Stimulated activated CD8-positive, alpha-beta memory T cell treated with anti-CD3 and anti-CD28 coated beads, Interleukin-15, amount 100 ng/mL, for 48 hours (primary cell): ENCODE results near the gene FASN.
"Not testable (repeated sequence)": the region's sequence is repeated elsewhere in the genome, so short reads cannot be mapped to it uniquely, and the experiment has no call there.

Experiments
- DNase-seq, 2 donors: peaks; one replicate each; pipeline ENCODE4 v3.0.0-alpha.2; 2020; ENCODE audit warnings: low read depth in 2 of 2

Gene FASN

DNA sequence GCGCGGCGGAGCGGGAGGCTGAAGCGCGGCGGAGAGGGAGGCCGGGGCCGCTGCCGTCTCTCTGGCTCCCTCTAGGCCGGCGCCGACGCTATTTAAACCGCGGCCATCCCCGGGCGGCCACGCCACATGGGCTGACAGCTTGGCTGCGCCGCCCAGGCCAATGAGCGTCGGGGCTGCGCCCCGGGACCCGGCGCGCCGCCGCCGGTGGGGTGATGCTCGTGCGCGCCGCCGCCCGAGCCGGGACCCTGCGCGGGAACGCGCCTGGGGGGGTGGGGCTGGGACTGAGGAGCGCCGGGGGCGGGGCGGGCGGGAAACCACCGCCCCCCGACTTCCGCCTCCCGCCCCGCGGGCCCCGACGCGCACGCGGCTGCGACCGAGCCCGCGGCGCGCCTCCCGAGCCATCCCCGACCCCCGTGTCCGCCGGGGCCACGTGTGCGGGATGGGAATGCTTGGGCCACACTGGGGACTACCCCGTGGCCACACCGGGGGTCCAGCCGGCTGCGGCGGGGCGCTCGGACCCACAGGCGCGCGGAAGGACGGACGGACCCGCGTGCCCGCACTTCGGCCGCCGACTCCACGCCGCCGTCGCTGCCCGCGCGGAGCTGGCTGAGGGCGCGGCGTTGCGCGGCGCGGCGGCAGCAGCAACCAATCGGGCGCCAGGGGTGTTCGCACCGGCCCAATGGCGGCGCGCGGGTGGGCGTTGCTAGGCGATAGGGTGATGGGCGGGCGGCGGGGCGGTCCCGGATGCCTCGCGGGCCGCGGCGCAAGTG lies at the start of gene FASN:
FASN (minus strand) TSS at position 68 of the 770 bp plus-strand sequence. CDS start 1,791 bp downstream, outside the sequence.
- DNase-seq: peak; percentile 92 to 94

DNA sequence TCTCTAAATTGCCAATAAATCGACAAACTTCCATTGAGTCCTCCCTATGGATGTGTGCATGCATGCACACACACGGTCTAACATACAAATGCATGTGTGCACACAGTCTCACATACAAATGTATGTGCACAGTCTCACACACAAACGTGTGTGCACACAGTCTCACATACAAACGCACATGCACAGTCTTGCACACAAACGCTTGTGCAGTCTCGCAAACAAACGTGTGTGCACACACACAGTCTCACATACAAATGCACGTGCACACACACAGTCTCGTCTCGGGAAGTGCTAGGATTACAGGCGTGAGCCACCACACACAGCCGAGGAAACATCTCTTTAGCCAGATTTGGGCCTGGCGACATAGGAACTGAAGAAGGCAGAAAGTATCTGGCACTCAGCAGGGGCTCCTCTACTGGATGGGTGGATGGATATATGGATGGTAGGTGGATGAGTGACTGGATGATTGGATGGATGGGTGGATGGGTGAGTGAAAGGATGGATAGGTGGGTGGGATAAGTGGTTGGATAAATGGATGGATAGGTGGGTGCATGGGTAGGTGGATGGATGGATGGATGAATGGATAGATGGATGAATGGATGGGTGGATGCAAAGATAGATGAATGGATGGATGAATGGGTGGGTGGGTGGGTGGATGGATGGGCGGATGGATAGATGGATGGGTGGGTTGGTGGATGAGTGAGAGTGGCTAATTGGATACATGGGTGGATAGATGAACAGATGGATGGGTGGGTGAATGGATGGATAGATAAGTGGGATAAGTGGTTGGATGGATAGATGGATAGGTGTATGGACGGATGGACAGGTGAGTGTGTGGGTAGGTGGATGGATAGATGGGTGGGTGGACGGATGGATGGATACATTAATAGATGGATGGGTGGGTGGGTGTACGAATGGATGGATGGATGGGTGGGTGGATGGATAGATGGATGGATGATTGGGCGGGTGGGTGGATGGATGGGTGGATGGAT lies 48.9 kb upstream of the FASN start:
- DNase-seq: no peak

DNA sequence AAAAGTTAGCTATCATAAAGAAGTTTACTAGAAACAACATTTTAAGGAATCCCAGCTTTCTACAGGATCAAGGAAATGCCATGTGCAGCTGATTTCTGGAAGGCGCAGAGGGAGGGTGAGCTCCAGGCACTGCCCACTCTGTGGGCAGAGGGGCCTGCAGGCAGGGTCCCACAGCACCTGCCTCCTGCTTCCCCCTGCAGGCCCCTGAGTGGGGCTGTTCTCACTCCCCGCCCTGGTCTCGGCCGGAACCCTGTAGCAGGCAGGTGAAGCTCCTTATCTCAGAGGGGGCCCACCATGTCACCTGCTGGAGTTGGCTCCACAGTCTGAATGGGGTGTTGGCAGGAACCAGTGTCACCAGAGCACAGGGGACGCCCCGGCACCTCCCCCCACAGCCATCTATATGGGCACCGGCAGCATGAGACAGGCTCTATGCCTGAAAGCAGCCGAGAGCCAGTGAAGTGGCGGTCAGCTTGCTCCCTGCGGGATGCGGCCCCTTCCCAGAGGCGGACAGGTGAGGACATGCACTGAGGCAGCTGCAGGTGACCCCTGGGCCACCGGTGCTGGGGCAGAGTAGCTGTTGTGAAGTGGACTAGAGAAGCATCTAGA lies 47.6 kb upstream of the FASN start:
- no peak for DNase-seq

- DNase-seq: no peak
These were observed 45.3 kb upstream of the FASN start for GRCh38 chr17:82143333-82143732.

- not testable (repeated sequence) for DNase-seq
These were observed 41.9 kb upstream of the FASN start for GRCh38 chr17:82139961-82140360.

DNA sequence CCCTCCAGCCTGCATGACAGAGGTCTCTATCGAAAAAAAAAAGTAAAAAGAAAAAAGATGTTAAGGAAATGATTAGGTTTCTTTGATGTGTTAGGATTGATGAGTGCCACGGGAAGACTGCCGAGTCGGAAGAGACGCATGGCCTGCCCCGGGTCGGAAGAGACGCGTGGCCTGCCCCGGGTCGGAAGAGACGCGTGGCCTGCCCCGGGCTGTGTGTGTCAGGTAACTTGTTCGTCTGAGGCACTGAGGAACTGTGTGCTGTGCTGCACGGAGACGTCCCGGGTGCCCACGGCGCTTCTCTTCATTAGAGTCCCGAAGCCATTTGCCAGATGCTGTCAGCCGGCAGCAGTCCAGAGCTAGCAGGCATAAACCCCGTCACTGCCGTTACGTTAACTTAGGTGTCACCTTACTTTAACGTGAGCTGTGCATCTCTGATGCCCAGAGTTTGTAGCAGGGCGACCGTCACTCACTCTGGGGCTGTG lies 40.5 kb upstream of the FASN start:
- DNase-seq: no peak

GRCh38 chr17:82134101-82134500 lies 36.1 kb upstream of the FASN start:
- DNase-seq: no peak

DNA sequence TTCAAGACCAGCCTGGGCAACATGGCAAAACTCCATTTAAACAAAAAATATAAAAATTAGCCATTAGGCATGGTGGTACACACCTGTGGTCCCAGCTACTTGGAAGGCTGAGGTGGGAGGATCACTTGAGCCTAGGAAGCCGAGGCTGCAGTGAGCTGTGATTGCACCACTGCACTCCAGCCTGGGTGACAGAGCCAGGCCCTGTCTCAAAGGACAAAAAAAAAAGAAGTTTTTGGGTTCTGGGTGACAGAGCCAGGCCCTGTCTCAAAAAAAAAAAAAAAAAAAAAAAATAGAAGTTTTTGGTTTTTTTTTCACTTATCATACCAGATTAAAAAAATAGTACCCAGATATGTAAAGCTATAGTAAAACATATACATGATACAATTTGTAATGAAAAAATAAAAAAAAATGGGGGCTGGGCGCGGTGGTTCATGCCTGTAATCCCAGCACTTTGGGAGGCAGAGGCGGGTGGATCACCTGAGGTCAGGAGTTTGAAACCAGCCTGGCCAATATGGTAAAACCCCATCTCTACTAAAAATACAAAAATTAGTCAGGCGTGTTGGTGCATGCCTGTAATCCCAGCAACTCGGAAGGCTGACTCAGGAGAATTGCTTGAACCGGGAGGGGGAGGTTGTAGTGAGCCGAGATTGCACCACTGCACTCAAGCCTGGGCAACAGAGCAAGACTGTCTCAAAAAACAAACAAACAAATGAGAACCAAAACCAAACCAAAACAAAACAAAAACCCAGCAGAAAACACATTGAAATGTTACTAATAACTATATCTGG lies 35.3 kb upstream of the FASN start:
- DNase-seq: not testable (repeated sequence)

DNA sequence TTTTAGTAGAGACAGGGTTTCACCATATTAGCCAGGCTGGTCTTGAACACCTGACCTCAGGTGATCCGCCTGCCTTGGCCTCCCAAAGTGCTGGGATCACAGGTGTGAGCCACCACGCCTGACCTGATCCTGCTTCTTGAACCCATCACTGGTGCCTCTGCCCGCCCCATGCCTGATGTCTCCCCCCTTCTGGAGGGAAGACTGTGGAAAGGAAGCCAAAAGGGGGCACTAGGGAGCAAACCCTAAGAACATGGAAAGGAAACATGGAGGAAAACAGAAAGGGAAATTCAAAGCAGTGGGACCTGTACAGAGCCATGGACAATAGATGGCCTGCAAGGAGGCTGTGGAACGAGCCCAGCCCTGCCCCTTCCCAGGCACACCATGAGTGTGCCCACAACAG lies 31.1 kb upstream of the FASN start:
- no peak for DNase-seq

DNA sequence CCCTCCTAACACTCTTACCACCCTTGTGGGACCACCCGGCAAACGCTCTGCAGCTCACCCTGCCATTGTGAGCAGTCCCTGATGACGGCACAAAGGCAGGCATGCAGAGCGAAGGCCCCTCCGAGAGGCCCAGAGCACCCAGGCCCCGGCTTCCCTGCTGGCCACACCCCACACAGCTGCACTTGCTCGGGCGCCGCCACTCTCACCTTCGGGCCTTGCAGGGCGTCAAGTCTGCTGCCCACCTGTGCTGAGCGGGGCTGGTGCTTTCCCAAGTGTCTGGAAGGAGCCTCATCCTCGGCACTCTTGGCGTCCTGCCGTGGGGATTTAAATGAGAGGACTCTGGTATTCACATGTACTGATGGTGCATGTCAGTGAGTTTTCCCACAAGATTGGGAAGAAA lies 30.3 kb upstream of the FASN start:
- DNase-seq: no peak

DNA sequence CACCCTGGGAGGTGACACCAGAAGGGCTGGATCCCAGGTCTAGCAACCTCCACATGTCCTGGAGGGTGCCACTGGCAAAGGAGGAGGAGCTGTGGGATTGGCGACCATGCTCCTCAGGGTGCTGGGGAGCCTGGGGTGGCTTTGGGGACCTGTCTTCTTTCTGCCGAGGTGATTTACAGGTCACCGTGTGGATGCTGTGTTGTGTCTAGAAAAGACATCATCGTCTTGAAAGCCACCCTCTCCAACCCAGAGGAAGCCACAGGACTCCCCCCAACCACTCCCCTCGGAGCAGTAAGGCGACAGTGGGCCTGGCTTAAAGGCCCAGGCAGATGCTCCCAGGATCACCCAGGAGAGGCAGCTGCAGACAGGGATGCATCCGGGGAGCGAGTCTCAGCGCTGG lies 29.7 kb upstream of the FASN start:
- DNase-seq: no peak

DNA sequence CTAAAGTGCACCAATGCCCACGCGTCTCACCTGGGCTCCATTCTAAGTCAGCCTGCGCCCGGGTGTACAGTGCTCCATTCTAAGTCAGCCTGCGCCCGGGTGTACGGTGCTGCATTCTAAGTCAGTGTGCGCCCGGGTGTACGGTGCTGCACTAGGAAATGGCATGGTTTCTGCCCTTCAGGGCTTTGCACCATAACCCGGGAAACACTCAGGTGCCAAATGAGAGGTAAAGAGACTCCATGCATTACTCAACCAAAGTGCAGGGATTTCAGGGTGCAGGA lies 29.2 kb upstream of the FASN start:
- no peak for DNase-seq

- peak in 1 of 2 donors; percentile 37 for DNase-seq
These were observed 28.7 kb upstream of the FASN start for GRCh38 chr17:82126556-82127314.

DNA sequence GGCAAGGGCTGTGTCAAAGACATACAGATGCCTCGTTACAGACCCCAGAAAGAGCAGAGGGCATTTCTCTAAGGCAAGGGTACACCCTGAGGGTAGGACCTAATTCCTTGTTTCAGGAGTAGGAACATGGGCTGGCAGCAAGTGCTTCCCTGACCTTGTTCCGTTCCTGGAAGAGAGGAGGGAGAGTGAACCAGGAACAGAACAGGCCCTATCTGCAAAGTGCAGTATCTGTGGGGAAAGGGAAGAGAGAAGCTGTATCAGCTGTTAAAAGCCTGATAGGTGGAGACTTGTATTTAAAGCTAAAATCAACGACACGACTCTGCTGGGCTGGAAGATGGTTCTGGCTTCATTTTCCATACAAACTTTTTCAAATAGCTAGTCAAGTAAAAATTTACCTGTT lies 26.1 kb upstream of the FASN start:
- DNase-seq: no peak

DNA sequence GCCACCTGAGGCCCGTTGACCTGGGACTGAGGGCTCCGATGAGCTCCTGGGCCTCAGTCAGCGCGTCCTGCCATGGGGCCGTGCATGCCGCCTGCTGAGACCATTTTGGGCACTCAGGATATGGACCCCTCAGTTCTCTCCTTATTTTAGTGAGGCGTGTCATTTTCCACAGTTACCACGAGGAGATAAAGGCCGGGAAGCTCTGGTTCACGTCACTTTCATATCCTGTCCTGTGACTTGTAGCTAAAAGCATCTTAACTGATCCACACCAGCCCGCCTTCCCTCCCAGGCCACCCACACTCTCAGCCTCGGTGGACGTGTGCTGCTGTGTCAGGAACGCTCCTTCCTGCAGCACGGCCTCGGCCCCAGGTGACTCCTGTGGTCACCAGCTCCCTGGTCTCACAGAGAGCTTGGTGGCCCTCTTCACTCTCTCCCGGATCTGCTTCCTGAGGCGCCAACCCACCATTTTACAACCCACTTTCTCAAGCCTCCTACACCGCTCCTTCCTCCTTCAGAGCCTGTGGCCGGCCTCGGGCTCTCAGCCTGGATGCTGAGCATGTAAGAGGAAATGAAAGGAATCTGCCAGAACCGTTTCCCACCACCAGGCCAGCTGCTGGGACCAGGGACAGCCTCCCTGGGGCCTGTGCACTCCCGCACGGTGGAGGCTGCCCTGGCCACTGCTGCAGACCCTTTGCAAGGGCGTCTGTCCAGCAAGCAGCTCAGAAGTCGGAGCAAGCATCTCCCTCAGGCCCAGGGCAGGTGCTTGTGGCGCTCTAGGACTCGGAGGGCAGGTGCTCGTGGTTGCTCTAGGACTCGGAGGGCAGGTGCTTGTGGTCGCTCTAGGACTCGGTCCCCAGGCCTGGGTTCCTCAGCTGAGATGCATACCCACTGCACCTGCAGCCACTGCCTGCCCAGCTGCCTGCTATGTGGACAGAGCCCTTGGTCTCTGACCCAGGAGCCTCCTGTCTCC lies 23.9 kb upstream of the FASN start:
- DNase-seq: no peak

DNA sequence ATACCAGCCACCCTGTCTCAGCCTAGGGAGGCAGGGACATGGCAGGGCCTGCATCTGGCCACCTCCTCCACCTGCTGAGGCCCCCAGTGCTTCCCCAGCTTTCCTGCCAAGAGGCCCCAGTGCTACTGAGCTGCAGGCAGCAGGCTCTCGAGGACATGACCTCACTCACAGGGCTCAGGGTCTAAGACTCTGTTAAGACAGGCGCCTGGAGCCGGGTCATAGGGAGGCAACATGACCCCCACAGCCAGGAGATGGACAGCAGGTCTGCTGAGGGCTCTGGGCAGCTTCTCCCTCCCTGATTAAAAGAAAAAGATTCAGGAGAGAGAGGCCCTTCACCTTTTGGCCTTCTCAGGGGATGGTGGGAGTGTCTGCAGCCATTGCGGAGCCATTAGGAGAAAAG lies 23.2 kb upstream of the FASN start:
- DNase-seq: no peak

GRCh38 chr17:82120148-82120547 lies 22.1 kb upstream of the FASN start:
- DNase-seq: no peak

- no peak for DNase-seq
These were observed 20.9 kb upstream of the FASN start for GRCh38 chr17:82118815-82119380.

DNA sequence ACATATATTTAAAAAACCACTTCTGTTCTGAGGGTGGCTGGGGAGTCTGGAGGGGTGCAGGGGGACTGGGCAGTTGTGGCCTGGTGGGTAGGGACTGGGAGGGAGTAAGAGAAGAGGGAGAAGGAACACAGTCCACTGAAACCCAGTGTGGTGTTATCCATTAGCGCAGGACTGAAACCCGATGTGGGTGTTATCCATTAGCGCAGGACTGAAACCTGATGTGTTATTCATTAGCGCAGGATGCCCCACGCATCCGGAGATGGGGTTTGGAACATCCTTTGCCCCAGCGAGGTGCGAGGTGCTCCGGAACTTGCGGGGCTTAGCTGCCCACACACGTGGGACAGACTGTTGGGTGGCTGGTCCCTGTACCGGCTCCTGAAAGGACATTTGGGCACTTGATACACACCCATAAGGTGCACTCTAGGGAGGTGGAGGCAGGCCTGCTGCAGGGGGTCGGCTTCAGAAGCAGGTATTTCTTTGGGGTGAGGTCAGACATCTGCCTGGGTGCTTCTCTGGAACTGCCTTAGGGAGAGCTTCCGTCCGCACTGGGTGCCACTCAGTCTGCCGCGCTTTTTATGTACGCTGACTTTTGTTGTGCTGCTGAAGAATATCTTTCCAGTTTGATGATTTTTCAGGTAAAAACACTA lies 20.3 kb upstream of the FASN start:
- no peak for DNase-seq
